Measurements from ENCODE around the gene TMEM255A. TPM values are rescaled to one million over a fixed set of nuclear protein-coding genes. Genes with fewer than 3 reads are reported as not detected.

Gene TMEM255A
- total RNA-seq, 1 experiment from 2014 or later, result not detected

GRCh38 chrX:120301497-120301896 is 9.8 kb downstream of the TMEM255A start:
- Histone ChIP-seq H3K27ac (ENCODE audit: low read length) (no peak overlapping the region), H3K4me2 (ENCODE audit: low read length) (no peak overlapping the region), H3K9me3 (ENCODE audit: low read length) (no peaks in the 10 kb centered on the region), H3K9ac (ENCODE audit: low read length) (no peak overlapping the region), H2AFZ (ENCODE audit: low read length) (no peak overlapping the region), H3K36me3 (ENCODE audit: low read depth, low read length) (no peaks in the 10 kb centered on the region), H4K20me1 (ENCODE audit: low read length) (no peaks in the 10 kb centered on the region), H3F3A (ENCODE audit: low read length, unreplicated experiment) (no peaks in the 10 kb centered on the region), H3K4me1 (ENCODE audit: insufficient read depth, low read length) (peaks cover 8% of the 10 kb centered on the region), H3K4me3 (ENCODE audit: low read length) (no peak overlapping the region), H3K9me2 (replicated peaks; ENCODE audit: low read length) (no peaks in the 10 kb centered on the region), H3K79me2 (ENCODE audit: low read length) (no peaks in the 10 kb centered on the region), H3K27me3 (ENCODE audit: low read length) (no peaks in the 10 kb centered on the region)
- intact Hi-C loops (cut with micrococcal nuclease), result no loop called here
- ChIA-PET CTCF (no interaction called here), POLR2A (ENCODE audit: unreplicated experiment) (no interaction called here)
- ATAC-seq (no peak), DNase-seq (no peak)
- TF ChIP-seq EZH2 (IDR thresholded peaks at IDR 0.05; ENCODE audit: low read length, unreplicated experiment), result no peak
- no peak for TF ChIP-seq CTCF (conservative IDR thresholded peaks at IDR 0.05; ENCODE audit: low read depth, low read length)
- no peak for TF ChIP-seq EZH2phosphoT487 (IDR thresholded peaks at IDR 0.05; ENCODE audit: borderline replicate concordance, low read length)
- BruUV-seq (replicated peaks), result no TSS peak

- Histone ChIP-seq H2AFZ (ENCODE audit: low read length) (no peak overlapping the region), H3K9ac (ENCODE audit: low read length) (no peak overlapping the region), H3K4me1 (ENCODE audit: insufficient read depth, low read length) (no peaks in the 10 kb centered on the region), H3K36me3 (ENCODE audit: low read depth, low read length) (no peaks in the 10 kb centered on the region), H4K20me1 (ENCODE audit: low read length) (no peaks in the 10 kb centered on the region), H3K27me3 (ENCODE audit: low read length) (no peaks in the 10 kb centered on the region), H3K79me2 (ENCODE audit: low read length) (no peaks in the 10 kb centered on the region), H3K9me2 (replicated peaks; ENCODE audit: low read length) (no peaks in the 10 kb centered on the region), H3F3A (ENCODE audit: low read length, unreplicated experiment) (no peaks in the 10 kb centered on the region), H3K27ac (ENCODE audit: low read length) (no peak overlapping the region), H3K4me3 (ENCODE audit: low read length) (no peak overlapping the region), H3K9me3 (ENCODE audit: low read length) (no peaks in the 10 kb centered on the region), H3K4me2 (ENCODE audit: low read length) (no peak overlapping the region)
- DNase-seq (peak; percentile 6), ATAC-seq (peak; percentile 37; the same call in 1 of the 2 replicates)
- ChIA-PET POLR2A (ENCODE audit: unreplicated experiment) (no interaction called here), CTCF (interaction anchor here (0.6 kb wide), 1 partner anchor 9 kb away, joined by 3 read pairs; no protein-coding TSS in a partner anchor)
- intact Hi-C loops (cut with micrococcal nuclease), result no loop called here
- no TSS peak for BruUV-seq (replicated peaks)
- no peak for TF ChIP-seq EZH2phosphoT487 (IDR thresholded peaks at IDR 0.05; ENCODE audit: borderline replicate concordance, low read length)
- peak; percentile 41 for TF ChIP-seq CTCF (conservative IDR thresholded peaks at IDR 0.05; ENCODE audit: low read depth, low read length)
- no peak for TF ChIP-seq EZH2 (IDR thresholded peaks at IDR 0.05; ENCODE audit: low read length, unreplicated experiment)
Measured at GRCh38 chrX:120299928-120300327, 11.3 kb downstream of the TMEM255A start.

GRCh38 chrX:120297923-120298322 is 13.3 kb downstream of the TMEM255A start:
- H3K4me3 ChIP-seq (ENCODE audit: low read length), result no peak overlapping the region
- DNase-seq (no peak), ATAC-seq (no peak)
- no TSS peak for BruUV-seq (replicated peaks)
- H3K4me1 ChIP-seq (ENCODE audit: insufficient read depth, low read length), result no peaks in the 10 kb centered on the region
- POLR2A ChIA-PET (ENCODE audit: unreplicated experiment), result no interaction called here
- H3K9ac ChIP-seq (ENCODE audit: low read length), result no peak overlapping the region
- no peak for TF ChIP-seq CTCF (conservative IDR thresholded peaks at IDR 0.05; ENCODE audit: low read depth, low read length)
- TF ChIP-seq EZH2phosphoT487 (IDR thresholded peaks at IDR 0.05; ENCODE audit: borderline replicate concordance, low read length), result no peak
- no peak for TF ChIP-seq EZH2 (IDR thresholded peaks at IDR 0.05; ENCODE audit: low read length, unreplicated experiment)
- no peaks in the 10 kb centered on the region for H3K9me3 ChIP-seq (ENCODE audit: low read length)
- H4K20me1 ChIP-seq (ENCODE audit: low read length), result no peaks in the 10 kb centered on the region
- CTCF ChIA-PET, result no interaction called here
- H3K9me2 ChIP-seq (replicated peaks; ENCODE audit: low read length), result no peaks in the 10 kb centered on the region
- no peaks in the 10 kb centered on the region for H3F3A ChIP-seq (ENCODE audit: low read length, unreplicated experiment)
- no peaks in the 10 kb centered on the region for H3K36me3 ChIP-seq (ENCODE audit: low read depth, low read length)
- no peaks in the 10 kb centered on the region for H3K79me2 ChIP-seq (ENCODE audit: low read length)
- no peak overlapping the region for H3K27ac ChIP-seq (ENCODE audit: low read length)
- H3K27me3 ChIP-seq (ENCODE audit: low read length), result no peaks in the 10 kb centered on the region
- H3K4me2 ChIP-seq (ENCODE audit: low read length), result no peak overlapping the region
- intact Hi-C loops (cut with micrococcal nuclease), result no loop called here
- H2AFZ ChIP-seq (ENCODE audit: low read length), result no peak overlapping the region
